EH (cell line): ENCODE results near the gene POU3F1.
"Not testable (repeated sequence)": the region's sequence is repeated elsewhere in the genome, so short reads cannot be mapped to it uniquely, and the experiment has no call there.

Experiments used
- DNase-seq: peaks from one replicate; pipeline ENCODE4 v3.0.0-alpha.2; 2015; ENCODE audit warnings: low read depth

POU3F1 gene

DNA sequence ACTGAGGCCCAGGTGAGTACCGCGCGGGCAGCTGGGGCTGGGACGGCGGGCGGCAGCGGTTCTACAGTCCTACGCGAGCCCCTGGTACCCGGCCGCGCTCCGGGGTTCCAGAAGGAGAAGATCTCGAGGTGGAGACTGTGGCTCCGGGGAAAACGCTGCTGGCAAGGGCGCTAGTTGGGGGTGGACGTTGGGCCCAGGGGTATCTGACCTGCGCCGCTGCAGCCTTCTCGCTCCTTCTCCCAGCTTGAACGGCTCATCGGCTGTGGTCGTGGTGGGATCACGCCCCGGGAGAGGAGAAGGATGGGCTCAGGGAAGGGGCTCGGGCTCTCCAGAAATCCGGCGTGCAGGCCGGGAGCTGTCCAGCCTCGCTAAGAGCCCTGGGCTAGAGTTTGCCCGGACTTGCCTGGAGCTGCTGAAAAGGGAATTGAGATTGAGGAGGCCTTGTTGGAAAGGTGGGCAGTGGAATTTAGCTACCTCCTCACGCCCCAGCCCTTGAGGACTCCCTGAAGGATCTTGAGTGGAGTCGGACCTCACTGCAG lies 1.1 kb upstream of the POU3F1 start:
- peak; percentile 43 for DNase-seq

DNA sequence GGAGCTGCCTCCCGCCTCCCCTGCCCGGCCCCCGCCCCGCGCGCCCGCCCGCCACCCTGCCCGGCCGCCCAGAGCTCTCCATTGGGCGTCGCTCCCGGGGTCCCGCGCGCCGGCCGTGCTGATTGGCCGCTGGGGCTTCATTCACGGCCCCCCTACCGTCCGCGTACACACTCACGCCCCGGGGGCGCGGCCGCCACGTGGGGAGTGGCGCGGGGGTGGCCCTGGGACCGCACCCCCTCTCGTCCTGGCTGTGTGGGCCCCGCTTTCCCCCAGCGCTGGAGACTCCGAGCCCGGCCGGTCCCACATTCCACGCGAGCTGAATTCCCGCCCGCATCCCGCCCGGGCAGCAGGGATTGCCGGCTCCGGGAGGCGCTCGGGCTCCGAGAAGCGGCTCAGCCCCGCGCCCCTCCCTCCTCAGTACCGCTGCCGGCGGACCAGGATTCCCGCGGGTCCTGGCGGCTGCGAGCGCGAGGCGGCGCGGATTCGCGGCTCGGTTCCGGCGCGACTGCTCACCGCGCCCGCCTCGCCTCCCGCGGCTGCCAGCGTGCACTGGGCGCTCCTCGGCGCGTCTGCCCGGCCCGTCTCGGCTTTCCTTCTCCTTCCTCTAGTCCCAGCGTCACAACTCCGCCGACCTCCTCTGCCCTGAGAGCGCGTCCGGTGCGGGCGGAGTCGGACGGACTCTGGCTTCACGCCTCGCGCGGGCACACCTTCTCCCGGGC lies 450 bp upstream of the POU3F1 start:
- peak; percentile 81 for DNase-seq

DNA sequence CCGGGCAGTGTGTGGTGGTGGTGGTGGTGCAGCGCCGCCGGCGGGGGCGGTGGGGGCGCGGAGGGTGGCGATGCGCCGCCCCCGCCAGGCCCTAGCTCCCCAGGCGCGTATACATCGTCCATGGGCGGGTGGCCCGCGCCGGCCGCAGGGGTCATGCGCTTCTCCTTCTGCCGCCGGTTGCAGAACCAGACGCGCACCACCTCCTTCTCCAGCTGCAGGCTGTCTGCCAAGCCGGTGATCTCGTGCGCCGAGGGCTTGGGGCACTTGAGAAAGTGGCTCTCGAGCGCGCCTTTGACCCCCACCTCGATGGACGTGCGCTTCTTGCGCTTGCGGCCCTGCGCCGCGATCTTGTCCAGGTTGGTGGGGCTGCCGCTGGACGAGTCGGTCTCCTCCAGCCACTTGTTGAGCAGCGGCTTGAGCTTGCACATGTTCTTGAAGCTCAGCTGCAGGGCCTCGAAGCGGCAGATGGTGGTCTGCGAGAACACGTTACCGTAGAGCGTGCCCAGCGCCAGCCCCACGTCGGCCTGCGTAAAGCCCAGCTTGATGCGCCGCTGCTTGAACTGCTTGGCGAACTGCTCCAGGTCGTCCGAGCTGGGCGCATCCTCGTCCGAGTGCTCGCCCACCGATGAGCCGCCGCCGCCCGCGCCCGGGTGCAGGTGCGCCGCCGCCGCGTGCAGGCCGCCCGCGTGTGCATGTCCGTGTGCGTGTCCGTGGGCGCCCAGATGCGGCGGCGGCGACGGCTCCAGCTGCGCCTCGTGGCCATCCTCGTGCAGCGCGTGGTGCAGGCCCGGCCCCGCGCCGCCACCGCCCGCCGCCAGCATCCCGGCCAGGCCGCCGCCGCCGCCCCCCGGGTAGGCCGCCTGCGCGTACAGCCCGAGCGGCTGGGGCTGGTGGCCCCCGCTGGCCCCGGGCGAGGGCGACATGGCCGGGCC lies 926 bp downstream of the POU3F1 start:
- peak; percentile 6 for DNase-seq

DNA sequence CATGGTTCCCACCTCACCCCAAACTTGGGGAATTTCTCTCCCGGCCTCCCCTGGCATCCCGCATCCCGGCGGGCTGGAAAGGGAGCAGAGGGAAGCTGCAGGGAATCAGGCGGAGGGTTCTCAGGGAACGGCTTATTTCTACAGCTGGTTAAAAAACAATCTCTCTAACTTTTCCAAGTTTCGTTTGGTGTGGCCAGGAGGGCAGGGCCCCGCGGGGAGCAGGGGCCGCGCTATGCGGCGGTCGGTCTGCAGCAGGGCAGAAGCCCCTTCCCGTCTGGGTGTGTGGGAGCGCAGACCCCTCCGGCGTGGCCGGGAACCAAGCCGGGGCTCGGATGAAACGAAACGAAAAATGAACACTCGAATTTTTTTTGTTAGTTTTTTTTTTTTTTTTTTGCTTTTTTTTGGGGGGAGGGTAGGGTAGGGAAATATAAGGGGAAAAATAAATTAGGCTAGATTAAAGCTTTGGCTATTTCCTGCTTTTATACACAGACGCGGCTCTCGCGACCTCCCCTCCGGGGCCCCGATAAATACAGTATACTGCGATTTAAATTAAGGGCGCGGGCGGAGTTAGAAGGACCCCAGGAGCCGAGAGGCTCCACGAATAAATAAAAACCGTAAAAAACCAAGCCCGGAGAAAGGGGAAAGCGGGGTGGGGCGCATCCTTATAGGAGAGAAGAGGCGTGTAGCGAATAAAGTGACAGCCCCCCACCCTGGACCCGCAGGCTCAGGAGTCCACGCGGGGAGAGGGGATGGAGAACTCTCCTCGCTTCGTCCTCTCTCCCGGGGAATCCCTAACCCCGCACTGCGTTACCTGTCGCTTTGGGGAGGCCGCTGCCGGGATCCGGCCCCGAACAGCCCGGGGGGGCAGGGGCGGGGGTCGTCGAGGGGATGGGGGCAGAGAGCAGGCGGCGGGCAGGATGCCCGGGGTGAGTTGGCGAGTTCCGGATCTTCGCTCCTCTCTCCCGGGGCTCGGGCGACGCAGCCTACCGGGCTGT lies 2.1 kb downstream of the POU3F1 start:
- DNase-seq = no peak

DNA sequence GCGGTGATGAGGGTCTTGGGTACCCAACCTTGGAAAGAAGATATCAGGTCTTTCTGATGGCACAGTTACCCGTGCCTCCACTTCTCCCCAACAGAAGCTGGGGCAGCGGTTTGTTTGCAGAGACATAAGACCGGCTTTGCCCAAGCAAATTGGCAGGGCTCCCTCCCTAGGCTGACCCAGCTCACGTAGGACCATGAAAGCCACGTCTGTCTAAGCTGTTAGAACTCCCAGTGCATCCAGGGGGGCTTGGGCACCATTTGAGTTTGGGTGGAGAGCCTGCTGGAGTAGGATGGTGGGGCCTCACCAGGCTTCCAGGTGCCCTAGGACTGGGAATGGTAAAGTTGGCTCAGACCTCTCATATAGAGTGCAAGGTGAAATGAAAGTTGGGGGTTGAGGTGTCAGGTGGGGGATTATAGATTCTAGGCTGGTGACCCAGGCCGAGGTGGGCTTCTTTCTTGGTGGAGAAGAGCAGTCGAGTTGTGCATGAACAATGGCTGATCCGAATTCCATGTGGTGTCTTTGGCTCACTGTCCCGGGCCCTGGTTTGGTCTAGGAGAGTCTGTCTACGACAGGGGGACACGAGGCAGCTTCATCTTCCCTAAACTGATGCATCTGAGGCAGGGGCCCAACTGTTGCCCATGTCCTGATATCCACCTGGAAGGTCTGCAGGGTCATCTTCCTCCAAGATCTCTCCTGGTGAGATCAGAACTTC lies 3.4 kb downstream of the POU3F1 start:
- DNase-seq = no peak

DNA sequence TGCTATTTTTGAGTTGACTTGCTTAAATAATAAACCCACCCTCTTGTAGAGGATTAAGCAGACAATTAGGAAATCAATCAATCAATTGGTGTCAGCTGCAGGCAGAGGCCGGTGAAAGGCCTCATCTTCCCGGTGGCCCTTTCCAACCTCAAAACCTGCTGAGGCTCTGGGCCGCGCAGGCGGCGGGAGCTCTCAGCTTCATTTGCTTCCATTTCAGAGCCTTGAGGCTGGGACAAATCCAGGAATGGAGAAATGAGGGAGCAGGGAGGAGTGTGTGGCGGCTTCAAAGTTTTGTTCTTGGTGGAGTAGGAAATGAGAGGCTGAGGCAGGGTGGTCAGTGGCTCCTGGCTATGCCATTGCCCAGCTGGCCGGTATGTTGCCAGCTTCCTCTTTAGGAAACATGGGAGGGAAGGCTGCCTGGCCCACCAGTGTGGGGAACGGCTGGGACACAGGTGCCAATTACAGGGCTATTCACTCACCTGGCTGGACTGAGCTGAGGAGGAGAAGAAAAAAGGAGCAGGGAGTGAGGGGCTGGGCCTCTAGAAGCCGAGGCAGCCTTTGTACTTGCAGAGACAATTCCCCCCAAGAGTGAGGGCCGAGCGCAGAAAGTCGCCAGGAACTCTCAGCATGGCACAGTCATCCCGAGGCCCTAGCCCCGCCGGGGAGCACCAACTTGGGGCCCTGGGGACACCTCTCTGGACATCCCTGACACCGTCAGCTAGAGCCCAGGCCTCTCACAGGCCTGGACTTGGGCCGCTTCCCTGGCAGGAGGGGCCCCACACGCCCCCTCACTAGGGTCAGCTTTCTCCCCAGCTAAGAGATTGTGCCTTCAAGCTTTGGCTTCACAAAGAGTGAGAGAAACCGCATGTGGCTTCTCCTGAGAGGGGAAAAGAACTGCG lies 4.4 kb downstream of the POU3F1 start:
- no peak for DNase-seq

DNA sequence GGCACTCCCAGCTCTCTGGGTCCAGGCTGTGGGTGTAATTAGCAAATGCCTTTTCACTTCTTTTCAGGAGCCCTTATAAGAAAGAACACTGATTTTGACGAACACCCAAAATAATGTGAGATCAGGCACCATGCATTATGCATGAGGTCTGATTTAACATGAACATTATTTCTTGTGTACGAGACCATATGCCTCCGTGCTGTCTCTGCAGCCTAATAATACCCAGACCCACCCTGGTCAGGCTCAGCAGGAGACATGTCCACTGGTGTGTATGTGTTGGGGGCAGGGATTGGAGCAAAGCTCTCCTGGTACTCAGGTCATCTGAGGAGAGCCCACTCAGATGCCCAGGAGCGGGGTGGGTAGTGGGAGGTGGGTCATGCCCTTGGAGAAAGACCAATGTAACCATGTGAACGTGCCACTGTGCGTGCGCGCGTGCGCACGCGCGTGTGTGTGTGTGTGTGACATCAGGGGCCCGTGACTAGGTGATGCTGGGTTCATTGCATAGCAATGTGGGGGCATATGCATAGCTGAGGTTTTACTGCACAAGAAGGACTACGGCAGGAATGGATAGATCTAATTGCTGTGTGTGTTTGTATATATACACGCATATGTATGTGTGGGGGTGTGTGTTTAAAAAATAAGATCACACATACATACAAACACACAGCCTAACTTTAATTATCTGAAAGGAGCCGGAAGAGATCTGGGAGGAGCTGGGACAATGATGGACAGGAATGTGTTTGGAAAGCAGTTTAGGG lies 7.1 kb downstream of the POU3F1 start:
- no peak for DNase-seq

DNA sequence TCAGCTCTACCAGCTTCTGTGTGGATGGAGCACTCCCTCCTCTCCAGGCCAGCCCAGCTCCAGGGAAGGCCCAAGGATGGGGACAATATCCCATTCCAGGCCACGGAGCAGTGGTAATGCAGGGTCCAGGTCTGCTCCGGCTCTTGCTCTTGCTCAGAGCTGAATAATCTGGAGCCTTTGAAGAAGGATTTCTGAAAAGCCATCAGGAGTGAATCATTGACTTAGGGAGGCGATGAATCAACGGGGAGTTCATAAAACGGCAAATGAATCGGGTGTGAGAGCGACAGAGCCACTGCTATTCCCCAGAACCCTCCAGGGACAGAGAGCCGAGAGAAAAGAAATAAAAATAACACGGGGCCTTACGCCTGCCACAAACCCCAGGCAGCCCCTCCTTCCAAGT lies 7.7 kb downstream of the POU3F1 start:
- peak; percentile 60 for DNase-seq

DNA sequence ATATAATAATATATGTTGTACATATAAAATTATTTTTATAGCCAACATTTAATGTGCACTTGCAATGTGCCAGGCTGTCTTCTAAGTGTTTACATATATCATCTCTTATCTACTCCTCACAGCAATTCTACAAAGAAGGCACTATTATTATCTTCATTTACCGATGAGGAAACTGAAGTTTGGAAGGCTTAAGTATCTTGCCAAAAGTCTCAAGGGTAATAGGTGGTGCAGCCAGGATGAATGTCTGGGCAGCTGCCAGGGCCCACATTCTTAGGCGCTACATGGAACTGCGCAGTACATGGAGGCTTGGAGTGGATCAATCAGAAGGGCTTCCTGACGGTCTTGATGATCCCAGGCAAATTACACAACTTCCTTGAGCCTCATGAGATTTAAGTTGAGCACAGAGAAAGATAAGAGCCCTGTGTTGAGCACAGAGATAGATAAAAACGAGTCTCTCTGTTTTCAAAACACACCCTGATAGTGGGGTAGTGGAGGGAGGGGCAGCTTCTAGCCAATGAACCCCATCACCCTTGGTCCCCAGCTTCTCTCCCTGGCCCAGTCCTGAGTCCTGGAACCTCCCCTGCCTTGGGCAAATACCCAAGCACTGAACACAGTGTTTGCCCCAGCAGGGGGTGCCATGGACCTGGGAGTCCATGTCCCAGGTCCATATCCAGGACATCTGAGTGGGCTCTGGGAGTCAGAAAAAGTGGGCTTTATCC lies 9.2 kb downstream of the POU3F1 start:
- peak; percentile 18 for DNase-seq

DNA sequence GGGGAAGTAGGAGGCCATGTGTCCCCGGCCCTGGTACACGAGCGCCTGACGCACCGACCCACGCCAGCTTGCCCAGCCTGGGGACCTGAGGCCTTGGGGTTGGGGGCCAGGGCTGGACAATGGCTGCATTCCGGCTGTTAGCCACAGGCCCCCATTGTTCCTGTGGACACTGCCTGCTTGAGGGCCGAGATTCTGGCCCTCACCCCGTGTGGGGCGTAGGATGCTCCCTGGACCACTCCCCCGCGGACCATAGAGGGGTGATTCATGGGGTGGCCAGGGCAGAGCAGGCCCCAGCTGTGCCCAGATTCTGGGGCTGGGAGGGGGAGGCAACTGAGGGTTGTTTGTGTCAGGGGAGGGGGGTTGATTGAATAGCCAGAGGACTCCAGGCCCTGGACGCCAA lies 11.7 kb downstream of the POU3F1 start:
- no peak for DNase-seq

DNA sequence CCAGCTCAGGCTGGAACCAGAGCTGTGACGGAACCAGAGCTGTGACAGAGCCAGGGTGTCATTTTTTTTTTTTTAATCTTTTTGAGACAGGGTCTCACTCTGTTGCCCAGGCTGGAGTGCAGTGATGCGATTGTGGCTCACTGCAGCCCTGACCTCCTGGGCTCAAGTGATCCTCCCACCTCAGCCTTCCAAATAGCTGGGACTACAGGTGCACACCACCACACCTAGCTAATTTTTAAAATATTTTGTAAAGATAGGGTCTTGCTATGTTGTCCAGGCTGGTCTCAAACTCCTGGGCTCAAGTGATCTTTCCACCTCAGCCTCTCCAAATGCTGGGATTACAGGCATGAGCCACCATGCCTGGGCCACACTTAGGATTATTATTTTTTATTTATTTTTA lies 13.6 kb downstream of the POU3F1 start:
- not testable (repeated sequence) for DNase-seq

DNA sequence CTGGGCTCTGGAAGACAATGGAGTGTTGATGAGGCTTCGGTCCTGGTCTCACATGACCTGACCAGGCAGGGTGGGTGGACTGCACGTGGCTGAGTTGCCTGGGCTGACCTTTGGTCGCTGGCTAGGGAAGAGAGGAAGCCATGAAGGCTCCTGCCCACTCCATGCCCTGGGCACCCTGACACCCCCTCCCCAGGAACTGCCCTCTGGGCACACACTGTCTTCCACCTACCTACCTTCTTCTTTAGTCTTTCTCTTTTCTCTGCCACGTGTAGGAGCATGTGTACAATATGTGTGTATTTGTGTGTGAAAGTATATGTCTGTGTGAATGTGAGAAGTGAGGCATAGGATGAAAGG lies 15.1 kb downstream of the POU3F1 start:
- no peak for DNase-seq

DNA sequence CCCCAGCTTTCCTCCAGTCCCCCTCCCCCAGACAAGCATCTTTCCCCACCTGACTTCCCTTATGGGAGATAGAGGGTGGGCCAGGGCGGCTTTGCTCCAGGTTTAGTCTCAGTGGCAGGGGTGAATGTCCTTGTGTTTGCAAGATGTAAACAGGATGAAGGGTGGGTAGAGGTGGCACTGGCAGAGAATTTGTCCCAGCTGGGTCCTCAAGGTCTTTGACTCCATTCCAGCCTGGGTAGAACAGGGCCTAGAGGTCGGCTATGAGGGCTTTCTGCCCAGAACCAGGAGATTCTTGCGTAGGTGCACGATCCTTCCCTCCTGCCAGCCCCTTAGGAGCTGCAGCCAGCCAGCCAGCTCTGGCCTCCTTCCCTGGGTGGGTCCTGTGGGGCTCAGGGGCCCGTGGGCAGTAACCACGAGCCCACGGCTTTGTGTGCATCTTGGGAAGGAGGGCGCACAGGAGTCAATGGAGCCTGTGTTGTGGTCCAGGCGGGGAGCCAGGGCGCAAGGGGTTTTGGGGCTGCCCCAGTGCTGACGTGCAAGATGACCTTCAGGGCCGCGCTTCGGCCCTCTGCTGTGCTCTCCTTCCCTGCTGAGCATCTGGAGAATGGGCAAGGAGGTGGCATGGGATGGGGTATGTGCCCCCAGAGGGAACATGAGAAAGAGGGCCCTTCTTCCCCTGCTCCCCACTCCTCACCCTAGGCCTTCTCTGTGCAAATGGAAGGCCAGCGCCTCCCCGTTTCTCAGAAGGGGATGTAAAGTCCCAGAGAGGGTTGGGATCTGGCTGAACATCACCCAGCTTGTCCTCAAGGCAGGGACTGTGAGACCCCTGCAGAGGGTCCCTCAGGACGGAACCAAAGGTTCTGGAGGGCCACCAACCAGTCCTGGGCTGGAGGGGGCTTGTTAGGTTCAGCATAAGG lies 15.7 kb downstream of the POU3F1 start:
- no peak for DNase-seq

DNA sequence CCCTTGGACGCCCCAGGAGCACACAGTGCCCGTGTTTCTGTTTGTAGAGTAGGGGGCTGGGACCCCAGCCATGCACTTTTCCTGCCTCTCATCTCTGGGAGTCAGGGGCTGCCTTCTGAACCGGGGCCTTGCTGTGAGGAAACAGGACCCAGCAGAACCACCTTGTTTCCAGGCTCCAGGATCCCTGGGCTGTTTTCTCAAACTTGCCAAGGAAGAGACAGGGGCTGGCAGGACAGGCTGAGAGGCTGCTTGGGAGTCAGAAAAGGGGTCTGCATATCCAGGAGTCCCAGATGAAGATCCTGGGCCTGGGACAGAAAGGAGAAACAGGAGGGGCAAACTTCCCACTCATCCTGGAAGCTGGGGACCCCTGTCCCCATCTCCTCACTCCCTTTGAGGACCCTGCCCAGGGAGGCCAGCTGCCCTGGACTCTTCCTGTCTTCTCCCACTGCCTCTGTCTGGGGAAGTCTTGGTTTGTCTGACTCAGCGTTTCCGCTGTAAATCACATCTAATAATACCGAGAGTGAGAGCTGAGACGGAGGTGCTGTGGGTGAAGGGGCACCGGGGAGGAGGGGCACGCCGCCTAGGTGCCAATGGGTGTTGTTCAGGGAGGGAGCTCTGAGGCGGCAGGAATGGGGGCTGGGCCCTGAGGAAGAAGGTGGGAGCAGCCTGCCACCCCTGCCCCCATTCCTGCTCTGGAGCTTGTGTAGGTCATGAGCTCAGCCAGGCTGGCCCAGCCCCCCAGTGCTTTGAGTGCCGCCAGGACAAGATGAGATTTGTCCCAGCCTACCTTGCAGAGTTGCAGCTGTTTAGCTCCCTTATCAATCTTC lies 16.7 kb downstream of the POU3F1 start:
- DNase-seq = peak; percentile 75

DNA sequence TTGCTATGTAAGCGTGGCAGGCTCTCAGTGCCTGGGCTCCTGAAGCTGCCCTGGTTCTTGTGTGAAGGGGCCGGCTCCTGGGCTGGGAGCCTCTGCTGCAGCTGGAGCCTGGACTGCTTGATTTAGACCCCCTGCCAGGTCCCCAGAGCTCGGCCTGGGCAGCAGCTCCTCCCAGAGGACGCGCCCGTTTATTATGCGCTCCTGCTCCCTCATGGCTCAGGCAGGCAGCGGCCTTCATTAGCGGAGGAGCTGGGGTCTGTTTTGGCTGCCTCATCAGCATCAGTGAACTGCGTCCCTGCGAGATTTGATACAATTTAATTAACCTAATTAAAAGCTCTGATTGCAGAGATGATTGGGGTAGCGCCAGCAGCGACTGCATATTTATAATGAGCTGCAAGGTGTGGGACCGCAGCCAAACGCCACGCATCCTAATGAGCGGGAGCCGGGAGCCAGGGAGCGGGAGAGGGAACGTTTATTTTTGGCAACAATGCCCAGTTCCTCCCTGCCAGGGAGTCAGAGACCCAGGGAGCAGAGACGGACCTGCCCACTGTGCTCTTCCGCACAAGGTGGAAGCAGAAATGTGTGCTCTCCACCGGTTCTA lies 17.4 kb downstream of the POU3F1 start:
- DNase-seq = peak; percentile 25

DNA sequence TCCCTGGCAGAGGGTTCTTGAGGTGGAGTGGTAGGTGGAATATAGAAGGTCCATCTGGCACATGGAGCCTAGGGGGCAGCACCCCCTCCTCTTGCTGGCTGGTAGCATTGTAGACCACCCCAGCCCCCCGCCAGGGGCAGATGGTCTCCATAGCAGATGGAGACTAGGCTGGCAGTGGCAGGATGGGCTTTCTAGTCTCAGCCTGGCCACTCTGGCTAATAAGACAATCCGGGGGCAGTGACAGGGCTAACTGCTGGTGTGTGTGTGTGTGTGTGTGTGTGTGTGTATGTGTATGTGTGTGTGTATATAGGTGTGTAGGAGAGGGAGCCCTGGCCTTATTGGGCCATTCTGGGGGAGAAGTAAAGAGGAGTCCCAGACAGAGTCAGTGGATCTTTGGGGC lies 17.9 kb downstream of the POU3F1 start:
- DNase-seq = no peak
